ENCODE measurements around the gene PAX7. TPM values are rescaled to one million over a fixed set of nuclear protein-coding genes. Genes with fewer than 3 reads are reported as not detected.

Gene PAX7
- total RNA-seq, 2 donors from 2014 or later: not detected

DNA sequence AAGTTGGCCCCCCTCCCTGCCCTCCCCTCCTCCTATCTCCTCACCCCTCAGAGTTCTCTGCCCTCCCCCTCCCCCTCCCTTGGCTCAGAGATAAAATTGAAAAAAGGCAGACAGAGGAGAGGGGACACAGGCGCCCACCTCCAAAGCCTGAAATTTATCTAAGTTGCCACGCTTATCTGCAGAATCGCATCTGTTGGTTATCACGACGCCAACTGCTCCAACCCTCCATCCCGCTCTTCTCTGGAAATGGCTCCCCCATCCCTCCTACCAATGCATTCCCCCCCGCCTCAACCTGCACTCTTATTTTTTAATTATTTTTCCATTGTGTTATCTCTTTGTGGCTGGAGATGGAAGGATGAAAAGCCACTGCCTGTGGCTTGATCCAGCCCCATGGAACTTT, 138.5 kb downstream of the PAX7 start:
- ATAC-seq: no peak
- no peak for DNase-seq
- intact Hi-C loops (cut with DNase I, micrococcal nuclease): no loop called here

DNA sequence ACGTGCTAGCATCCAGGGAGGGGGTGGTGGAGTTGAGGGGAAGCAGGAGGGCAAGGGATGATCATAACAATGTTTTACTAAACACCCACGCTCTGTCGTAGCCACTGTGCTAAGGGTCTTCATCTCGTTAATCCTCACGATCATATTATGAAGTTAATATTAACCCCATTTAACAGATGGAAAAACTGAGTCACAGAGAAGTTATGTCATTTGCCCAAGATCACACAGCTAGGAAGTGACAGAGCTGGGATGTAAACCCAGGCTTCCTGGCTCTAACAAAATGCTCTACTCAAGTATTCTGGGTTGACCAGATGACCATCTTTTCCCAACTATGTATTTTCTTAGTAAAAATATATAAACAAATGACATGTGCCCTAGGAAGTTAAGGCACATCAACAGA, 140.2 kb downstream of the PAX7 start:
- intact Hi-C loops (cut with DNase I, micrococcal nuclease): no loop called here
- DNase-seq: no peak
- ATAC-seq: no peak

DNA sequence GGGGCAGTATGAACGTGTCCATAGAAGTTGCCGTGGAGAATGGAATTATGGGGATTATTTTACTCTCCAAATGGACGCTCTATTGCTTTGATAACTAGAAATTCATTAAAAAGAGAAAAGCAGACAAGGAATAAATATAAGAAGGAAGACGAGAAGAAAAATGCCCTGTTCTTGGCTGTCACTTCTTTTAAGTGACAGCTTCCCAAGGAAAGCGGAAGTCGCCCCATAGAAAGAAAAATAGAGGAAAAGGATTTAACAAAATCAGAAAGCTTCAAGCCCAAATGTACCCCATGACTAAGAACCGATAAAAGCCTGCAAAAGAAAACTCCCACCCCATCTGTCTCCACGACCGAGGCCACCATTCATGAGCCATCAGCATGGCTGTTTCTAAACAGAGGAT, 143.1 kb downstream of the PAX7 start:
- ATAC-seq (no peak), DNase-seq (no peak)
- intact Hi-C loops (cut with DNase I, micrococcal nuclease): no loop called here

DNA sequence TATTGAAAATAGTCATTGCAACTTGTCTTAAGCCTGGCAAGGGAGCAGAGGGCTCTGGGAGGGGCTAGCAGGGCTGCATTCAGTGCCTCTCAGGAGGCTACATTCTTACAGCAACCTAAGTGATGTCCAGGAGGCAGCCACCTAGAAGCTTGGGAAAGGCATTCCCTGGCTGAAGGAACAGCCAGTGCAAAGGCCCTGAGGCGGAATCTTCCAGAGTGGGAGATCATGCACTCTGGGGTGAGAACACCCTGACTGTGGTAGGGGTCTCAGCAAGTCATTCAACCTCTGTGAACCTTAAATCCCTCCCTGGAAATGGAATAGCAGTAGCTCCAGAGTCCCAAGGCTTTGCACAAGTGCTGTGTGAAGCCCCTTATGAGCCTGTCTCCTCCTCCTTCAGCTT, 144.7 kb downstream of the PAX7 start:
- intact Hi-C loops (cut with DNase I, micrococcal nuclease): no loop called here
- ATAC-seq (no peak), DNase-seq (no peak)

DNA sequence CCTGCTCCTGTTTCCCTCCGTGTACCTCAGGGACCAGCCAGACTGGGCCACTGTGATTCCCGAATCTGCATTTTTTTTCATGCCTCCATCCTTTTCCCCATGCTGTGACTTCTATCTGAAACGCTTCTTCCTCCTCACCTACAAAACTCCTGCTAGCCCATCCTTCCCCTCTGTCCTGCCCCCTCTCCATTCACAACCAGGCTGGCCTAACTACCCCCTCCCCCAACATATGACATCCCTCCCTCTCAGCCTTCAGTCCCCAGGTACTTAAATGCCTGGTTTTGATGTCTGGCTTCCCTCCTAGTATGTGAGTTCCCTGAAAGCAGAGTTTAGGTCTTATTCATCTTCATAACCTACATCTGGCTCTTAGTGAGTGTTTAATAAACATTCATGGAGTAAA, 146.1 kb downstream of the PAX7 start:
- DNase-seq (no peak), ATAC-seq (no peak)
- intact Hi-C loops (cut with DNase I, micrococcal nuclease): no loop called here

DNA sequence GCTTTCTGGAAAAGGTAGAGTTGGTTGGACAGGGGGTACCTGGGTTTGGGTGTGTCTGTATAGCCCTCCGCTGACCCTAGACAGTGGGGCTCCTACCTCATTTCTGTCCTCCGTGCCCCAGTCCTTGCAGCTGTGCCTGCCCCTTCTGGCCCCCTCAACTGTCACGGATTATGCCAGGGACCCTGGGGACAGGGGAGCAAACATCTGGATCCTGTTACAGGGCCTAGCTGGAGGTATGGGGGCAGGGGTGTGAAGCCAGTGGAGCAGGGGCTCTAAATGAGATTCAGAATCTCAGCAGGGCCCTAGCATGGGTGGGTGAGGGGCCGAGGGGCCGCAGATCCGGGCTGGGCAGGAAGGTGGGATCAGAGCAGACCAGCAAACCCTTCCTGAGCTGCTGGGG, 147.8 kb downstream of the PAX7 start:
- no peak for ATAC-seq
- DNase-seq: no peak
- intact Hi-C loops (cut with DNase I, micrococcal nuclease): no loop called here

DNA sequence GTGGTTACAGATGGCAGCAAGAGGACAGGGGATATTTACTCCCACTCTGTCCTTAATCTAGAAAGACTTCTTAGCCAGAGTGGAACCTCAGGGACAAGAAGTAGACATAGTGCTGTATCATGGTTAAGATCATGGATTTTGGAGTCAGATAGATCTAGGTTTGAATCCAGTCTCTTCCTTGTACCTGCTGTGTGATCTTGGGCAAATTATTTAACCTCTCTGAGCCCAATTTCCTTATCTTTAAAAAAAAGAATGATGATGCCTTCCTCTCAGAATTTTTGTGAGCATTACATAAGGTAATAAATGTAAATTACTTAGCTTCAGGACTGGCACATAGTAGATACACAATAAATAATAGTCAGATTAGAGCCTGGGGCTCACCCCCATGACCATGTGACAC, 150.4 kb downstream of the PAX7 start:
- ATAC-seq (no peak), DNase-seq (no peak)
- intact Hi-C loops (cut with DNase I, micrococcal nuclease): no loop called here

DNA sequence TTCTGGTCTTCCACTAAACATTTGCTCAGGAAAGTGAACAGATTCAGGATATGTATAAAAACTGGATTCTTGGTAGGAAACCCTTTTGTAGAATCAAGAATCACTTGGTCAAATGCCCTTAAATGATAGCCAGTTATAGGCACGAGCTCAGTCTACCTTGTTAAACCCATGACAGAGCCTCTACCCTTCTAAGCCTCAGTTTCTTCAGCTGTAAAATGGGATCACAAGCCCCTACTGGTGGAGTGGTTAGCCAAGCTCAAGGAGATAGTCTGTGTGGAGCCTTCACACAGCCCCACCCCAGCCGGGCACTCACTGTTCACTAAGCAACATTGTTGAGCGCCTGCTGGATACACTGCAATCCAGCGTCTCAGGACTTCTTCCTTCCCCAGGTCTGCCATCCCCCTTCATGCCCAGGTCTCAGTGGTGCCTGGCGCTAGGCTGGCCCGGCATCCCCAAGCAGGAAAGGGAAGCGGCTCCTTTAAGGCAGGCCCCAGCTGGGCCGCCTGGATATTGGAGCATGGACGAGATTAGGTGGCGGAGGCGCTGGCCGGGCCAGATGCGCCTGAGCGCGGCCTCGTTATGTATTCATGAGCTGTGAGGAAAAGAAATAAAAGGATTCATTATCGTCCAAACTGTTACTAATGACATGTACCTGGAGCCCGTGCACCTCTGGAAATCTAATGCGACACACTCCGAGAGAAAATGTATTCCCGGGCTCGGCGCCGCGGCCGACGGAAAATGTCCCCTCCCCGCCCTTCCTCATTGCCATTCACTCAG, 153.2 kb downstream of the PAX7 start:
- intact Hi-C loops (cut with DNase I, micrococcal nuclease): no loop called here
- no peak for ATAC-seq
- DNase-seq: no peak

DNA sequence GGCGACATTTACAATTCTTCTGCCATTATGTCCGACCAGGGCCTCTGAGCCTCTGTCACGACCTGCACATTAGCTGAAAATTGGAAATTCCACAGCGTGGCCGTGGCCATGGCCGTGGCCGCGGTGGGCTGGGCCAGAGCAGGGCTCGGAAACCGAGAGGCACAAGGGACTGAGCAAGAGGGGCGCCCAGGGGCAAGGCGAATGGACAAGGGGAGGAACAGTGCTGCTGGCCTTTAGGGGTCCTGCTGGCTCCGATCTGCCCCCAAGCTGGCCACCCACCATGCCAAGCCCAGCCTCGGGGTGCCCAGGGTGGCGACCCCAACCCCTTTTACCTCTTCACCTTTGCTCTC, 153.8 kb downstream of the PAX7 start:
- DNase-seq: no peak
- no peak for ATAC-seq
- intact Hi-C loops (cut with DNase I, micrococcal nuclease): no loop called here

DNA sequence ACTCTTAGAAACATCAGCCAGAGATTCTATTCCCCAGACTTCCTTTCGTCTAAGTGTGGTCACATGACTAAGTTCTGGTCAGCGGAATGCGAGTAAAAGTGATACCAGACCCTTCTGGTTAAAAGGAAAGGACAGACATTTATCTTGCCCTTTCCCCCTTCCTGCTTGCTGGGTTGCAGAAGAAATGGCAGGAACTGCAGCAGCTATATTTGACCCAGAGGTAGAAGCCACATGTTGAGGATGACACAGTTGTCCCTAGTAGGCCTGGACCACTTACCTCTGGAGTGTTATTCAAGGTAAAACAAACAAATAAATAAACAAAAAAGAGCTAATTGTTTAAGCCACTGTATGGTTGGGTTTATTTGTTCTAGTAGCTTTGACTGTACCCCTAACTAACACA, 155.5 kb downstream of the PAX7 start:
- intact Hi-C loops (cut with DNase I, micrococcal nuclease): no loop called here
- no peak for DNase-seq
- no peak for ATAC-seq

DNA sequence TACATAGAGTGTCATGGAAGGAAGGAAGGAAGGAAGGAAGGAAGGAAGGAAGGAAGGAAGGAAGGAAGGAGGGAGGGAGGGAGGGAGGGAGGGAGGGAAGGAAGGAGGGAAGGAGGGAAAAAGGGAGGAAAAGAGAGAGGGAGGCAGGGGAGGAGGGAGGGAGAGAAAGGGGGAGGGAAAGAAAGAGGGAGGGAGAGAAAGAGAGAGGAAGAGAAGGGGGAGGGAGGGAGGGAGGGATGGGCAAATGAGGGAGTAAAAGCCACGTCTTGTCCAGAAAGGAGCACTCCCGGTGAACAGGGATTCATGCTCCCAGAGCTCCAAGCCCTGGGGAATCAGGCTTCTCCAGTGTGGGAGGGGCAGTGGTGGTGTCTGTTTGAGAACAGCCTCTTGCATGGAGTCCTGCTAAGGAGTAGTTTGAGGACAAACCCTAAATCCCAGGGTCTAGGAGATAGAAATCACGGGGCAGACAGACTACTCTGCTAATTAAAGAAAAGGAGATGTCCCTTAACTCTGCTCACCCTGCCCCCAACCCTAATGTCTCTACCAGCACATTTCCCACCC, 157.3 kb downstream of the PAX7 start:
- ATAC-seq (no peak), DNase-seq (no peak)
- intact Hi-C loops (cut with DNase I, micrococcal nuclease): no loop called here

DNA sequence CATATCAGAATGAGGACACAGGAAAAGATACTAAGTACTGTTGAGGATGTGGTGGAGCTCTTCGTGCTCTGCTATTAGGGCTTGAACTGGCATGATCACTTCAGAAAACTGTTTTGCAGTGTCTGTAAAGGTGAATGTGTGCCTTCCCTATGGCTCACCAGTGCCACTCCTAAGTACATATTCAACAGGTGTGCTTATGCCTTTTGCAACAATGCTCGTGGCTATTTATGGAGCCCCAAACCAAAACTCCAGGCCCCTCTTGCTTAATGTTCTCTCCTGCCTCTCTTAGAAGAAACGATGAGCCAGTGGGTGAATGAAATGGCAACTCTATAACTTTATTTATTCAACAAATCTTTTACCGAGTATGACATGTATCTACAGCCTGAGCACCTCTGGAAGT, 158.6 kb downstream of the PAX7 start:
- intact Hi-C loops (cut with DNase I, micrococcal nuclease): no loop called here
- ATAC-seq (no peak), DNase-seq (no peak)

DNA sequence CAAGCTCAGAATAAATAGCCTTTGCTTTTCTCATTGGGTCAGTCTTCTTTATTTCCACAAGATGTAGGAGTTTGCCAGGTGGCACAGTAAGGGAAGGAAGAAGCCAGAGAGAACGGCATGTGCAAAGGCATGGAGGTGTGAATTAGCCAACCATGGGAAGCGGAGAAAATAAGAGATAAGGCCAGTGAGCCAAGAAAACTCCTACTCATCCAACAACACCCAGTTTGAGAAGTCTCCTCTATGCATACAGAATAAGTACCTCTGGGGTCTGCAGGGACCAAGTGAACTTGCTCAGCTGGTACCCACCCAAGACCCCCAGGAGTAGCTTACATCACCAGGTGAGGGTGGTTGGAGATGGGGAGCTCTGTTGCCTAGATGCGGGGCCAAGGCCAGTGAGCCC, 162.1 kb downstream of the PAX7 start:
- no peak for ATAC-seq
- intact Hi-C loops (cut with DNase I, micrococcal nuclease): no loop called here
- no peak for DNase-seq

DNA sequence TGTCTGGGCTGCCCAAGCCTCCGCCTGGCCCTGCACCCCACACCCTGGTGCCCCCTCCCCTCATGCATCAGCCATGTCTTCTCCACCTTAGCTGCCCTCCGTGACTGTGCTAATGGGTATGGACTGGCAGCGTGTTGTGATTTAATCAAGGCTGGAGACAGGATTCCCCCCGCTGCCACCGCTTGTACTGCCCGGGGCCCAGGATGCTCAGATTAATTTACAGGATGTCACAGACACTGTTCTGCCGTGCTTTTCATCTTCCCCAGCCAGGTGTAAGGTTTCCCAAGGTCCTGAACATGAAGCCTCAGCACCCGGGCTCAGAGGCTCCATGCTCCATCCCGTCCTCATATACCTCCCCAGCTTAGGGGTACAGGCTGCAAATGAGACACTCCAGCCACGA, 162.5 kb downstream of the PAX7 start:
- intact Hi-C loops (cut with DNase I, micrococcal nuclease): no loop called here
- DNase-seq (no peak), ATAC-seq (no peak)

DNA sequence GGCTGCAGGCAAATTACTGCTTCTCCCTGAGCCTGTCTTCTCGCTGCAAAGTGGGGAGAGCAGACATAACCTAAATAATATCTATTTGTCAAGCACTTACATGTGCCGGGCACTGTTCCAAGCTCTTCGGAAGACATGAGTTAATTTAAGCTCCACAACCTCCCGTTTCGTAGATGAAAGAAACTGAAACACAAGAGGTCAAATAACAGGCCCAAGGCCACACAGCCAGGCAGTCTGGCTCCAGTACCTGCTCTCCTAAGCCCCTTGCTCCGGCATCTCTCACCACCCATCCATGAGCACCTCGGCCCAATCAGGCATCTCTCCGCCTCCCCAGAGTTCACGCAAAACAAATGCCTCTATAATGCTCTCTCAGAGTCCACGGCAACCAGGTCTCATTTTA, 163.4 kb downstream of the PAX7 start:
- no peak for ATAC-seq

DNA sequence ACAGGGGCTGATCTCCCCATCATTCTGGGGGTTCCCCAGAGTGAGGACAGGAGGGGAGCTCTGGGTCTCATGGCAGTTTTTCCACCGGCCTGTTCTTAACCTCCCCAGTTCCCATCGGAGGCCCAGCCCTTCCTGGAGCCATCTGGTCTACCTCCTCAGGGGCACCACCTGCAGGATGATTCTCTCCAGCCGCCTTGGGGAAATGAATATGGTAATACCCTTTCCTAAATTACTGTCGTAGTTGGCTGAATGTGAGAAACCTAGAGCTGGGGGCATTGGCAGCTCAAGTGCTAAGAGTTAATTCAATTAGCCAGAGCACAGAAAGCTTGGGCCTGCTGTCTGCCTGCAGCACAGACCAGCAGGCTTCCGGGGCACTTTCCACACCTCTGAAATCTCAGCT, 163.9 kb downstream of the PAX7 start:
- DNase-seq: no peak
- intact Hi-C loops (cut with DNase I, micrococcal nuclease): no loop called here
- no peak for ATAC-seq

More for the DNA sequence above, 163.4 kb downstream of the PAX7 start:
- intact Hi-C loops (cut with DNase I, micrococcal nuclease): no loop called here
- no peak for DNase-seq

DNA sequence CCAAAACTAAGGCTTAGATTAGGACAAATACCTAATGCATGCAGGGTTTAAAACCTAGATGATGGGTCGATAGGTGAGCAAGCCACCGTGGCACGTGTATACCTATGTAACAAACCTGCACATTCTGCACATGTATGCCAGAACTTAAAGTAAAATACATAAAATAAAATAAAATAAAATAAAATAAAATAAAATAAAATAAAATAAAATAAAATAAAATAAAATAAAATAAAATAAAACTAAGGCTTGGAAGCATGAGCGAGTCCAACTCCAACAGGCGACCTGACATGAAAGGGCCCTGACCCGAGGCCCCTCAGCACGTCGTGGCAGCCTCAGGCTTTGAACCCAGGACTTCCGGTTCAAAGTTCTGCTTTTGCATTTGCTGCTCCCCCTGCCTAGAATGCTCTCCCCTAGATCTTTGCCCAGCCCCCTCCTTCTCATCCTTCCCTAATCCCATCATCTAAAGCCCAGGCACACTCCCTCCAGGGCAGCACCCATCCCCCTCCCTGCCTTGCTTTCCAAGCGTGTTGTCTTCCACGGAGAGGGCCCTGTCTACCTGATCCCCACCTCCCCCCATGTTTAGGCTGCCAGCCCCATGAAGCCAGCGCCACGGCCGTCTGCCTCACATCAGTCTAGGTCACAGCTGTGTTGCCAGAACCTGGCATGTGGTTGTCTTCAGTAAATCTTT, 164.5 kb downstream of the PAX7 start:
- no peak for DNase-seq
- no peak for ATAC-seq
- intact Hi-C loops (cut with DNase I, micrococcal nuclease): no loop called here

DNA sequence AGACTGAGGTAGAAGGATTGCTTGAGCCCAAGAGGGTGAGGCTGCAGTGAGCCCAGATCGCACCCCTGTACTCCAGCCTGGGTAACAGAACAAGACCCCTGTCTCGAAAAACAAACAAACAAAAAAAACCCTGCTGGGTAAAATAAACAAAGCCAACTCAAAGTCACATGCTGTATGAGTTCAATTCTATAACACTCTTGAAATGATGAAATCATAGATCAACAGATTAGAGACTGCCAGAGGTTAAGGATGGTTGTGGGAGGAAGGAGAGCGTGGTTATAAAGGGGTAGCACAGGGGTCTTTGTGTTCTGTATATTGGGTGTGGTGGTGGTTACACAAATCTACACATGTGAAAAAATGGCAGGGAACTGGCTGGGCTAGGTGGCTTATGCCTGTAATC, 166.3 kb downstream of the PAX7 start:
- no peak for ATAC-seq
- intact Hi-C loops (cut with DNase I, micrococcal nuclease): no loop called here
- no peak for DNase-seq

Measured in left colon (tissue), 2 donors.